Esophagus mucosa (tissue), 1 donor: ENCODE results near the gene DUSP5. TPM values are rescaled to one million over a fixed set of nuclear protein-coding genes. Genes with fewer than 3 reads are reported as not detected.

Source experiments
- ATAC-seq: fragments of 200-7000 bp; cut with Tn5 transposase; one replicate; pipeline ENCODE4 v1.9.1; 2020
- total RNA-seq: library from RNA; stranded (reverse); gene quantifications from one replicate; pipeline ENCODE4 v1.2.4, GENCODE V29; 2023
- donor health status: DM: yes; HTN: yes; CAD: no.

The DUSP5 gene
- total RNA-seq, 1 donor from 2014 or later, result 26.8 TPM

GRCh38 chr10:110501142-110501937 is 3.6 kb downstream of the DUSP5 start:
- ATAC-seq, result peak; percentile 49

DNA sequence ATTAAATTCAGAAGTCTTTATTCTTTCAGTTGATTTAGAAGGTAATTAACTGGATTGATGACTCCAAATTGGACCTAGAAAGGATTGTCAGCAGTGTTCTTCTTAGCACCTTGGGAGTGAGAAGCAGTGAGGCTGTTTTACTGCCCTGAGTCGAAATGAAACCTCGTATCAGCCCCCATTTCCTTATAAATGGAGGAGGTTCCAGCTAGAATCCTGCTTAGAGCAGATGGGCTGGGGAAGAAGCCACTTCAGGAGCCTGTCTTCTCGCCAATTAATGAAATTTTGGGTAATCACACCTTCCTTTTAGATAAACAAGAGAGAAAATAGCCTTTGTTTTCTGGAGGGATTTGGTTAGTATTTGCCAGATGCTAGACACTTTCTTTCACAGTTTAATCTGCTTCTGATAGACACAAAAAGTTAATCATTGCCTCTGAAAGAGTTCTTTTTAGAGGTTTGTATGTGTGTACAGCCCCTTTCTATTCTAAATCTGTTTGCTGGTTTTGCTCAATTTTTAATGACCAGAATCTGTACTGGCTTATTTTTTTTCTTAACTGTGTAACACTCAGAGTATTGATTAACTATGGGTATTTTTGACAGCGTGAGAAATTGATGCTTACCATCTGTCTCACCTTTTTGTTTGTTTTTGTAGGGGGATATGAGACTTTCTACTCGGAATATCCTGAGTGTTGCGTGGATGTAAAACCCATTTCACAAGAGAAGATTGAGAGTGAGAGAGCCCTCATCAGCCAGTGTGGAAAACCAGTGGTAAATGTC is 4.6 kb downstream of the DUSP5 start:
- no peak for ATAC-seq

DNA sequence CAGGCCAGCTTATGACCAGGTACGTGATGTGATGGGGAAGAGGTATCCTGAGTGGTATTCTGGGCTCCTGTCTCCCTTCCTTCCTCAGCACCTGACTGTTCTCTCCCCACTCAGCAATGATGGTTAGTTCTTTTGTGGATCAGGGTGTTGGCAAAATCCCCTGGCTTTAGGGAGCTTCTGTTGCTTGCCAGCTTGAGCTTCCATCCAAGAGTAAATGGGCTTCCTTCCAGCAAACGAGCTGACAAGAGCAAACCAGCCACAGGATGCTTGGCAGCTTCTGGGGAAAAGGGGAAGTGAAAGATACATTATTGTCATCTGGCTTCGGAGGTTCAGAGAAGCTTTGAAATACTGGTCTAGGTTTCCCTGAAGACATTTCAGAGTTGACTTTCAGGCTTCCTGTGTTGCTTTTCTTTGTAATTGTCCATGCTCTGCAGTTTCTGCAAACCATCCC is 5.2 kb downstream of the DUSP5 start:
- ATAC-seq, result peak; percentile 34

GRCh38 chr10:110503528-110504110 is 5.9 kb downstream of the DUSP5 start:
- ATAC-seq, result no peak

DNA sequence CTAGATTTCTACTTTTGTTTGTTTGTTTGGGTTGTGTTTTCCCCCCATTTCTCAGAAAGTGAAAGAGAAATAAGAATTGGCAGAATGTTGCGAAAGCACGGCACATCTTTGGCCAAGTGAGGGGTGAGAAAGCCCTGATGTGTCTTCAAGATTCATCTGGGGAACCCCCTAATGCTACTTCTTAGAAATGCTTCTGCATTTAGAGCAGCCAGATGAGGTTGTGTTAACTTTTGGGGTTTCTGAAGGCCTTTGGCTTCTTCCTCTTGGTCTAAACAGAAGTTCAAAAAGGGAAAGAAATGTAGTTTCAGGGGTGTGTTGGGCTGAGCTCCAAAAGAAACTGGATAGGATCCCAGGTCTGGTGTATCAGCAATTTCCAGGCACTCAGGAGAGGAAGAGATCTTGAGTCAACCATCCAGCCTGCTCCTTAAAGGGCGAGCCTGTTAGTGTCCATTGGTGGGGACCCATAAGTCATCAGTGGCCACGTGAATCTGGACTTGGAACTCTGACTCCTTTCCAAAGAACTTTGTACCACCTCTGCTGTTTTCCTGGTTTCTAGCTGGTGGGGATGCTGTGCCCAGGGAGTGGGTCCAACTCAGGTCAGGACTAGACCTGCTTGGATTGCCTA is 6.5 kb downstream of the DUSP5 start:
- peak; percentile 56 for ATAC-seq

DNA sequence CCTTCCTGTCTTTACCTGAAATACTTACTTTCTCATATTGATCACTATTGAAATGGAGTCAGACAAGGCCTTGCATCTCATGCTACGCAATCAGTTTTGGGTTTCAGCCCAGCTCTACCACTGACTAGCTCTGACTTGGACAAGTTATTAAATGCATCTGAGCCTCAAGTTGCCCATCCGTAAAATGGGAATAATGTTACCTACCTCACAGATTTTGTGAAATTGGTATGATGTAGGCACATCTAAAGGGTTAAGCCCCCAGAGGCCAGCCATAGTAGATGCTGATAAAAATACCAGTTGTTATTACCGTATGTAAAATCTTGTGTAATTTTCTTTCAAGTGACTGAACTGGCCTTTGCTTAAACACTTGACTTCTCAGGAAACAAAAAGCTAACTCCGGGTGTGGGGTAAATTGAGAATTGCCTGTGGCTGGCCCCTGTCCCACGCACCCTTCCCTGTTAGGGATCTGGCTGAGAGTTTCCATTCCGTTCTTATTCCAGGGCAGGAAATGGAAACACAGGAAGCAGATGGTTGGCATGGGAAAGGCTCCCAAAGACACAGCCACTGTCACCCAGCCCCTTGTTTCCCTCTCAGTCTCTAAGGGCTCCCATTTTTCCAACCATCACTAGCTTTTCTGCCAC is 7.5 kb downstream of the DUSP5 start:
- no peak for ATAC-seq

DNA sequence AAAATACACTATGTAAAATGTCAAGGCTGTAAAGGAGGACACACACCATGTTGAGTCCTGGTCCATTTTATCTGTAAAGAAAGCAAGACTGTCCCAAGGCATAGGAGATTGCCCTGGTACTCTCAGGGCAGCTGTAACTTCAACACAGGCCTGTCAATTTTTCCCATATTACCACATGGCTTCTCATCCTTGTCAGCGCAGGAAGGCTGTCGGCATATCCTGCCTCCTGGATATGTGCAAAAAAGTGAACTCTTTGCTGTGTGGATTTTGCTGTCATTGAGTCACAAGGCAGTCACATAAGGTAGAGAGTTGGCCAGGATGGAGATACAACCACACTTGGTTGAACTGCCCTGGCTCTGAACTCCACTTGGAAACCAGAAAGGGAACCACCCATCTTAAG is 8.7 kb downstream of the DUSP5 start:
- no peak for ATAC-seq

DNA sequence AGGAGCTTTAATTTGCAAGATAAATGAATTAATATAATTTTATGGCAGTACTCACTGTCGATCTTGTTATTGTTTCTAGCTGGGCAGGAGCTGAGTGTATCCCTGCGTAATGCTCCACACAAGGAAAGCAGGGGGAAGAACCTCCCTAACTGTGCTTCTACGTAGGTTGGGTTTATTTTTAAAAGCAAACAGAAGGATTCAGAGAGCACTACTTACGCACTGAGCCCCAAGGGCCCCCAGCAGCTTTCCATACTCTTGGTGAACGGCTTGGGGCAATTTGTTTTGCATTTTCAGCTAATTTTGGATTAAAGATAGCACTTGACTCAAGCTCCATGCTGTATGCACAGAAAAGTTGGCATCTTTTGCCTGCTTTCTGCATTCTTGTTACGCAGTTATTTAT is 9.6 kb downstream of the DUSP5 start:
- no peak for ATAC-seq

DNA sequence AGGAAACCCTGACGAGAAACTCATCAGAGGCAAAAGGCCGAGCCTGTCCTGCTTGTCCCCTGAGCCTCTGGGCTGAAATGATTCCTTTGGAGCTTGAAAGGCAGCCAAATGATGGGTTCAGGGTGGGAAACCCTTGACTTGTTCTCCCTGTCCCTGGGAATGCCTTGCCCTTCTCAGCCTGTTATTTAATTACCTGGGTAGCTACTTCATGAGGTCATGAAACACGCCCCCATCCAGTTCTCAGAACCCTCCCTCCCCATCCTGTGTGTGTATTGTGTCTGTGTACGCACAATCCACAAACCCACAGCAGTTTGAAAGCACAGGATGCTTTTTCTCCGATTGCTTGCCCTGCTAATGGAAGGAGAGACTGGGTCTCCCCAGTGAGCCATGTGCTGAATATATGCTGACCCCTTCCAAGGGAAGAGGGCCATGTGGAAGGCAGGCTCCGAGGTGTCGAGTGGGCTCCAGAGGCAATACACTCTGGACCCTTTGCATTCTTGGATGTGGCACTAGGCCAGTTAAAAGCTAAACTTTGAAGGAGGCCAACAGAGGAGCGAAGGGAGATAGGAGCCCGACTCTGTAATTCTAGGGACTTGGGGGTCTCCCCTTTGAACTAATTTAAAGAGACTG is 10.6 kb downstream of the DUSP5 start:
- no peak for ATAC-seq

GRCh38 chr10:110508806-110509544 is 11.3 kb downstream of the DUSP5 start:
- no peak for ATAC-seq

DNA sequence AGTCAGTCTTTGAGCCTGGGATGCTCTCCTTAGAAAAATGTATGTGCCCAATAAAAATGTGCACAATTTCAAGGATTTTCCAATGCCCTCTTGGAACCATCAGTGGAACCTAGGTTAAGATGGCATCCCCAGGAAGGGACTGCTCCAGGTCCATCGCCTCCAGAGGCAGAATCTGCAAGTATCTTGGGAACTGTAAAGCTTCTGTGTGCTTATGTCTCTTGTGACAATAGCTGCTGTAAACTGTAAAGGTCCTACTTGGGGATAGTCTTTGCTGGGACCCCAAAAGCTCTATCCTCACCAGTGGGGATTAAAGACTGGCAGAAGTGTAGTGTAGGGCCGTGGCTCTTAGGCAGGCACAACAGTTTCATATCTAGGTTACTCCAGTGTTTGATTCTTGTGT is 11.9 kb downstream of the DUSP5 start:
- ATAC-seq, result no peak

DNA sequence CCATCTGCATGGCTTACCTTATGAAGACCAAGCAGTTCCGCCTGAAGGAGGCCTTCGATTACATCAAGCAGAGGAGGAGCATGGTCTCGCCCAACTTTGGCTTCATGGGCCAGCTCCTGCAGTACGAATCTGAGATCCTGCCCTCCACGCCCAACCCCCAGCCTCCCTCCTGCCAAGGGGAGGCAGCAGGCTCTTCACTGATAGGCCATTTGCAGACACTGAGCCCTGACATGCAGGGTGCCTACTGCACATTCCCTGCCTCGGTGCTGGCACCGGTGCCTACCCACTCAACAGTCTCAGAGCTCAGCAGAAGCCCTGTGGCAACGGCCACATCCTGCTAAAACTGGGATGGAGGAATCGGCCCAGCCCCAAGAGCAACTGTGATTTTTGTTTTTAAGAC is 12.4 kb downstream of the DUSP5 start:
- no peak for ATAC-seq

- no peak for ATAC-seq
These were observed 13.0 kb downstream of the DUSP5 start for GRCh38 chr10:110510730-110511129.

DNA sequence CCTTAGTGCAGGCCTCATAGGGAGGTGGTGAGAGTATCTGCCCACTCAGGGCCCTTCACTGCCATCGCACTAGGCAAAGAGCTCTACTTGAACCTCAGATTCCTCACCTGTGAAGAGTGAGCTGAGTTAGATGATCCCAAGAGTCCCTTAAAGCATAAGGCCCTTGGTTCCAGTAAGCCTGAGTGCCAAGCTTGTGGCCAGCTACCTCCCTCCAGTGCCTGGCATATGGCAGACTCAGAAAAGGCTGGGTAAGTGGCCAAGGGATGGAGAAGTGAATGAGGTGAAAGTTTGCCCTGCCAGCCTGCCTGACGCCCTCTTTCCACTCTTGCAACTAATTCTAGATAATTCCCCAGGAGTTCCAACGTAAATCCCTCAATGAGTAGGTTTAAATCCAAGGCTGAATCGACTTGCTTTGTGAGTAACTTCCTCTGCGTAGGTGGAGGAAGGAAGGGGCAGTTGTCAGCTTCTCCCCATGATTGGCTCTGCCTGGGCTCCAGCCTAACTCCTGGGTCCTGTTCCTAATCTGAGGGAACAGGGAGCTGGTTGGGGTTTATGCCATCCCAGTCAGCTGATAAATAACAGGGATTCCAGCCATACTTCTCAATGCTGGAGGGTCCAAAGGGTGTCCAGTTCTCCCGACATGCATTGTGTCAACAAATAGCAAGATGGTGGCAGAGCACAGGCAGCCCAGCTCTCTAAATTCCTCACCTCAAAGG is 14.2 kb downstream of the DUSP5 start:
- peak; percentile 59 for ATAC-seq

- peak; percentile 67 for ATAC-seq
These were observed 14.9 kb downstream of the DUSP5 start for GRCh38 chr10:110512461-110513187.

DNA sequence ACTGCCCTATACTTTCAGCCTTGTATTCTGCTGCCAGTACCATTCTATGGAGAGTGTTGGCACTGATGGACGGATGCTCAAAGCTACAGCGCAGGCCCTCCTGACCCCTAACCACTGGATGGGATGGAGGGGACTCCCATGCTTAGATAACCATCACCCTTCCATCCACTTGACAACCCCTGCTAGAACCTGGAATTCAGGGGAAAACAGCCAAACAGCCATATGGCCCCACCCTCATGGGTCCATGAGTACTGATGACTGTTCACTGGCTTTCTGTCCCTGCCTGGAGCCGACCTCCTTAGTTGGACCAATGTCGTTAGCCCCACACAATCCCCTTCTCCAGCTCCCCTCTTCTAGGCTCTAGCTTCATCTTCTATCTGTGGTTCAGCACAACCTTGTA is 16.2 kb downstream of the DUSP5 start:
- no peak for ATAC-seq

- no peak for ATAC-seq
These were observed 17.1 kb downstream of the DUSP5 start for GRCh38 chr10:110514848-110515247.

DNA sequence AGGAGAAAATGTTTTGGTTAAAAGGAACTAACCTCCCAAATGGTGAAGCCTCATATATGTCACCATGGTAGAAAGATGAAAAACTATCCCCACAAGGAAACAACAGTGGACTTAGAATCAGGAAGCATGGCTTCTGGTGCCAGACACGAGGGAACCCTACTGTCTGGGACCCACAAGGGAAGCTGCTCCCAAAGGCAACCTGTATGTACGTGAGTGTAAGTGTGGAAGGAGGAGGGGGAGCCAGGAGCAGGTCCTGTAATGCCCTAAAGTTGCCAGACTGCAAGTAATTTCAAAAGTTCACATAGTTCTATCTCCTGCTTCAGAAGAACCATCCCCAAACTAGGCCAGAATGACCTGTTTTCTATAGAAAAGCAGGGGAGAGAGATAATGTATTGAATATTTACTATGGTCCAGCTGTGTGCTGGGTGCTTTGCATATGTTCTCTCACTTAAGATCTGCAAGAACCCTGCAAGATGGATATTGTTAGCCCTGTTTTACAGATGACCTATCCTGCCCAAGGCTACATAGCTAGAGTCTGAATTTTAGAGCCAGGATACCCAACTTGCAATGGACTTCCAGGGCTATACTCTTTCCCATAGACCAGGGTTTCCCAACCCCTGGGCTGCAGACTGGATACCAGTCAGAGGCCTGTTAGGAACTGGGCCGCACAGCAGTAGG is 19.2 kb downstream of the DUSP5 start:
- no peak for ATAC-seq

DNA sequence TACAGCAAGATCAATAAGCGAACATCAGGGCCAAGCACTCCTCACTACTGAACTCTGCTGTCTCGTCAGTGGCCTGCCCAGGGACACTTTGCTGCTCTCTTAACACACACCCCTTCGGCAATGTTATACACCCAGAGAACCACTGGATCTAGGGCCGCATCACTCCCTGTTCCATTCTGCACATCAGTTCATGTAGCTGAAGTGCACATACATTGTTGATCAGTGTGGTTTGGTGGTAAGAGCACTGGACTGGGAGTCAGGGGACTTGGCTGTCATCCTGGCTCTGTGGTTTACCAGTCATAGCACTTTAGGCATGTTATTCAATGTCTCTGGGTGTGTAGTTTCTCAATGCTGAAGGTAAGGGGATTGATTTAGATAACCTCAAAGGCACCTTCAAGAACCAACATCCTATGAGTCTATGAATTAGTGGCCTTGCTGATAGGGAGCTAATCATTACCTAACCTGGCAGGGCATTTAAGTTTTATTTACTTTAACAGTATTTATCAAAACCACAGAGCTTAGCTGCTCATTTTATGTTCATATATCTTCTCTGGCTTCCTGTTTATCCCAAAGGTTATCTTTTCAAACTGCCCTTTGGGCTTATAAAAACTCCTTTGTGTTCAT is 24.8 kb downstream of the DUSP5 start:
- no peak for ATAC-seq
